ENCODE results near the gene FAM120AOS. TPM values are rescaled to one million over a fixed set of nuclear protein-coding genes. Genes with fewer than 3 reads are reported as not detected.

Gene FAM120AOS
- total and polyA plus RNA-seq, 2 of the 8 experiments (the other 6 are each of a cell fraction or from before 2014, with no cell fraction given): 29.6 to 37.6 TPM

- peak overlapping the region; percentile 36; the same call in 1 of the 2 replicates for H2BK5ac ChIP-seq (ENCODE audit: low read depth, low read length)
- H3K79me1 ChIP-seq (ENCODE audit: low read depth, low read length): peaks cover 10% of the 10 kb centered on the region
- no peak overlapping the region for H2AFZ ChIP-seq (ENCODE audit: low read length)
- POLR2A ChIA-PET (ENCODE audit: partially characterized antibody): interaction anchor here (0.9 to 1.6 kb wide), 2 partner anchors 9 to 11 kb away, joined by 3 to 4 read pairs; no protein-coding TSS in a partner anchor
- H3K4me1 ChIP-seq (replicated peaks in 1 of 4; ENCODE audit: control insufficient read depth in 3 of 4, insufficient read depth in 4 of 4, low read length in 3 of 4): peaks cover 3 to 10% (median 6%) of the 10 kb centered on the region in 4 experiments; a peak in 5 of 7 replicates
- no peaks in the 10 kb centered on the region for H3K23me2 ChIP-seq (ENCODE audit: low read depth, low read length)
- H3K23ac ChIP-seq (ENCODE audit: insufficient read length): no peak overlapping the region
- no peak overlapping the region for H4K5ac ChIP-seq (ENCODE audit: insufficient read length, low read depth, low read length)
- no peak overlapping the region for H2BK20ac ChIP-seq (ENCODE audit: low read length)
- peak overlapping the region; percentile 6 for H3K4ac ChIP-seq (replicated peaks; ENCODE audit: insufficient read length, low read depth, low read length)
- H3K56ac ChIP-seq (replicated peaks; ENCODE audit: insufficient read length, low read depth, low read length): no peak overlapping the region
- no peak overlapping the region for H3K4me3 ChIP-seq (ENCODE audit: extremely low read depth in 1 of 4, insufficient read depth in 2 of 4, low read depth in 3 of 4, low read length in 4 of 4)
- peaks cover 0 to 44% of the 10 kb centered on the region in 2 experiments; a peak in 3 of 4 replicates for H3K79me2 ChIP-seq (ENCODE audit: control insufficient read depth in 1 of 2, insufficient read depth in 2 of 2, low read length in 2 of 2)
- no peak overlapping the region for H3K9ac ChIP-seq (replicated peaks in 1 of 4; ENCODE audit: extremely low read depth in 1 of 4, low read depth in 3 of 4, low read length in 3 of 4)
- no peak overlapping the region for H2BK15ac ChIP-seq (ENCODE audit: low read length)
- peak overlapping the region; percentile 88 for H4K91ac ChIP-seq (replicated peaks; ENCODE audit: insufficient read length, low read length)
- peaks cover 0 to 3% of the 10 kb centered on the region in 2 experiments for H4K20me1 ChIP-seq (replicated peaks in 1 of 2; ENCODE audit: control insufficient read depth in 1 of 2, insufficient read depth in 2 of 2, low read length in 2 of 2)
- H3K36me3 ChIP-seq (ENCODE audit: control insufficient read depth in 2 of 4, insufficient read depth in 4 of 4, low read length in 3 of 4): peaks cover 2 to 15% (median 3%) of the 10 kb centered on the region in 4 experiments; a peak in 5 of 8 replicates
- no peak overlapping the region for H2BK120ac ChIP-seq (replicated peaks; ENCODE audit: low read depth, low read length)
- H3K27me3 ChIP-seq (replicated peaks in 1 of 4; ENCODE audit: control insufficient read depth in 3 of 4, extremely low read depth in 1 of 4, insufficient read depth in 3 of 4, low read length in 3 of 4): no peaks in the 10 kb centered on the region
- H4K8ac ChIP-seq (ENCODE audit: extremely low read depth, insufficient read depth, low read length): peak overlapping the region; percentile 17; the same call in 1 of the 2 replicates
- no peaks in the 10 kb centered on the region for H3K9me3 ChIP-seq (ENCODE audit: insufficient read depth in 2 of 2, low read depth in 1 of 2, low read length in 1 of 2)
- FAIRE-seq: no peak
- TF ChIP-seq, protein P1, sequence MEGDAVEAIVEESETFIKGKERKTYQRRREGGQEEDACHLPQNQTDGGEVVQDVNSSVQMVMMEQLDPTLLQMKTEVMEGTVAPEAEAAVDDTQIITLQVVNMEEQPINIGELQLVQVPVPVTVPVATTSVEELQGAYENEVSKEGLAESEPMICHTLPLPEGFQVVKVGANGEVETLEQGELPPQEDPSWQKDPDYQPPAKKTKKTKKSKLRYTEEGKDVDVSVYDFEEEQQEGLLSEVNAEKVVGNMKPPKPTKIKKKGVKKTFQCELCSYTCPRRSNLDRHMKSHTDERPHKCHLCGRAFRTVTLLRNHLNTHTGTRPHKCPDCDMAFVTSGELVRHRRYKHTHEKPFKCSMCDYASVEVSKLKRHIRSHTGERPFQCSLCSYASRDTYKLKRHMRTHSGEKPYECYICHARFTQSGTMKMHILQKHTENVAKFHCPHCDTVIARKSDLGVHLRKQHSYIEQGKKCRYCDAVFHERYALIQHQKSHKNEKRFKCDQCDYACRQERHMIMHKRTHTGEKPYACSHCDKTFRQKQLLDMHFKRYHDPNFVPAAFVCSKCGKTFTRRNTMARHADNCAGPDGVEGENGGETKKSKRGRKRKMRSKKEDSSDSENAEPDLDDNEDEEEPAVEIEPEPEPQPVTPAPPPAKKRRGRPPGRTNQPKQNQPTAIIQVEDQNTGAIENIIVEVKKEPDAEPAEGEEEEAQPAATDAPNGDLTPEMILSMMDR (IDR thresholded peaks at IDR 0.05; ENCODE audit: control extremely low read depth in 1 of 3, insufficient read depth in 1 of 3, low read depth in 1 of 3, low read length in 3 of 3): peak in 2 of 3 experiments; percentile 14 to 38; a peak in 3 of 4 replicates
- TF ChIP-seq SRF (IDR thresholded peaks at IDR 0.05; ENCODE audit: low read depth, low read length) (no peak), CBX5 (IDR thresholded peaks at IDR 0.05; ENCODE audit: low read depth, low read length) (no peak), RAD21 (IDR thresholded peaks at IDR 0.05 in 1 of 2, conservative IDR thresholded peaks at IDR 0.05 in 1 of 2; ENCODE audit: low read depth in 2 of 2, low read length in 2 of 2) (peak in 1 of 2 experiments; percentile 25; a peak in 1 of 4 replicates)
- H3K27ac ChIP-seq (ENCODE audit: low read depth, low read length): no peak overlapping the region
- no peak overlapping the region for H3K18ac ChIP-seq (ENCODE audit: extremely low read depth, low read length)
- no peak overlapping the region for H3K14ac ChIP-seq (ENCODE audit: insufficient read length)
- H2AK5ac ChIP-seq (ENCODE audit: low read depth, low read length): 0 out of 2 replicates have a peak overlapping the region, but pooled peaks have one; percentile 11
- 87 to 100% methylated on average over 1 to 7 of the region's 7 CpGs for WGBS, 2 experiments (ENCODE audit: extremely low coverage in 1 of 2, insufficient coverage in 1 of 2, insufficient read length in 1 of 2, insufficient replicate concordance in 2 of 2, low coverage in 1 of 2, low lambda C conversion rate in 2 of 2, missing lambda C conversion rate in 1 of 2)
- DNase-seq (ENCODE audit: low read depth in 1 of 2, low spot score in 2 of 2): no peak
- no peak overlapping the region for H3K4me2 ChIP-seq (ENCODE audit: insufficient read depth in 1 of 2, low read depth in 2 of 2, low read length in 2 of 2)
- CTCF ChIA-PET (ENCODE audit: partially characterized antibody): interaction anchor here (0.6 to 2.4 kb wide), 6 partner anchors 13 to 176 kb away, joined by 3 to 8 read pairs (median 3); no protein-coding TSS in a partner anchor
- H2BK12ac ChIP-seq (ENCODE audit: low read depth, low read length): peak overlapping the region; percentile 6; the same call in 1 of the 2 replicates
Observed at GRCh38 chr9:93480728-93481324, 27.4 kb upstream of the FAM120AOS start.
